HepG2 (cell line): ENCODE results near the gene UBR3. TPM values are rescaled to one million over a fixed set of nuclear protein-coding genes. Genes with fewer than 3 reads are reported as not detected.

Experiments used
- ATAC-seq: fragments of 200-7000 bp; cut with Tn5 transposase; 3 replicates; pipeline ENCODE4 v1.9.1; 2020; ENCODE audit warnings: mild to moderate bottlenecking, moderate library complexity
- BruUV-seq: library from RNA; stranded (reverse); fragments of 400-500 nt; replicated peaks from 2 replicates; lab custom pipeline; 2021; lab: Mats Ljungman, UMichigan
- CTCF ChIA-PET: fragments of 300-600 bp; formaldehyde crosslinking; extraction: SDS; loops from one replicate; lab custom pipeline; 2021; ENCODE audit warnings: low total read pairs, inconsistent platforms, low intra/inter-chr PET ratio; lab: Yijun Ruan, JAX
- POLR2A ChIA-PET: fragments of 350-600 bp; sonication (Branson Sonifier 250); formaldehyde crosslinking; loops from one replicate; lab custom pipeline; 2020; ENCODE audit warnings: antibody characterized with exemption, inconsistent platforms; lab: Yijun Ruan, JAX
- DNase-seq: peaks from one replicate; pipeline ENCODE4 v3.0.0-alpha.2; 2015; ENCODE audit warnings: low spot score
- FAIRE-seq: peaks from 3 replicates; lab custom pipeline; 2011; peaks lifted over from hg19 to GRCh38; lab: Jason Lieb, UNC
- H2AFZ ChIP-seq: one replicate; pipeline ENCODE4 v1.6.1; 2011; ENCODE audit warnings: low read length, inconsistent platforms
- H3K27ac ChIP-seq: fragments of 300-600 bp; 3 replicates; pipeline ENCODE4 v1.8.0; 2011; ENCODE audit warnings: mixed run types, mild to moderate bottlenecking, mixed read lengths, low read length, inconsistent platforms; ENCODE audit not compliant: insufficient read depth; ENCODE audit errors: extremely low read length
- H3K27me3 ChIP-seq, 2 experiments: fragments of 200-600 bp in 1 of 2; 2 replicates in 1 of 2; 3 replicates in 1 of 2; pipeline versions ENCODE4 v1.6.0 to v1.8.0; 2011; ENCODE audit warnings: low read length in 2 of 2, mild to moderate bottlenecking in 2 of 2, moderate library complexity in 2 of 2, inconsistent platforms in 1 of 2; ENCODE audit not compliant: insufficient read depth in 2 of 2, control insufficient read depth in 1 of 2
- H3K36me3 ChIP-seq, 2 experiments: fragments of 200-600 bp in 1 of 2; replicated peaks in 1 of 2; 2 replicates in 1 of 2; 3 replicates in 1 of 2; pipeline versions ENCODE4 v1.5.1 to v1.8.0; 2011; ENCODE audit warnings: low read length in 2 of 2, inconsistent platforms in 1 of 2; ENCODE audit not compliant: insufficient read depth in 2 of 2, control insufficient read depth in 1 of 2
- H3K4me1 ChIP-seq: 2 replicates; pipeline ENCODE4 v1.5.1; 2012; ENCODE audit warnings: low read length, inconsistent platforms; ENCODE audit not compliant: insufficient read depth
- H3K4me2 ChIP-seq: 2 replicates; pipeline ENCODE4 v1.6.0; 2011; ENCODE audit warnings: low read depth, low read length, inconsistent platforms
- H3K4me3 ChIP-seq, 3 experiments: fragments of 200-600 bp in 1 of 3; sonication (generic), shearing (Covaris generic) in 1 of 3; replicated peaks in 1 of 3; 2 replicates each; pipeline ENCODE4 v1.5.1; 2011 to 2016; ENCODE audit warnings: low read length in 3 of 3, inconsistent platforms in 2 of 3, low read depth in 2 of 3, mild to moderate bottlenecking in 2 of 3, control low read depth in 1 of 3, mixed read lengths in 1 of 3; ENCODE audit not compliant: insufficient read depth in 1 of 3
- H3K79me2 ChIP-seq: one replicate; pipeline ENCODE4 v1.6.1; 2011; ENCODE audit warnings: low read length, inconsistent platforms; ENCODE audit not compliant: insufficient read depth
- H3K9ac ChIP-seq: 2 replicates; pipeline ENCODE4 v1.6.0; 2011; ENCODE audit warnings: mild to moderate bottlenecking, low read depth, low read length, inconsistent platforms; ENCODE audit not compliant: insufficient read depth
- H3K9me3 ChIP-seq: 2 replicates; pipeline ENCODE4 v1.5.1; 2012; ENCODE audit warnings: mild to moderate bottlenecking, low read length
- H4K20me1 ChIP-seq: 2 replicates; pipeline ENCODE4 v1.6.0; 2011; ENCODE audit warnings: inconsistent platforms, mild to moderate bottlenecking, low read length, moderate library complexity; ENCODE audit not compliant: insufficient read depth
- CHD2 ChIP-seq: IDR thresholded peaks from 2 replicates; pipeline ENCODE4 v1.6.1; 2011; ENCODE audit warnings: low read depth, low read length, improper control_type of control experiment
- CSRNP1 ChIP-seq: sonication (generic); formaldehyde crosslinking; IDR thresholded peaks from 2 replicates; pipeline ENCODE4 v1.8.1; 2023; ENCODE audit warnings: mild to moderate bottlenecking, missing genetic modification reagents
- GZF1 ChIP-seq: sonication (generic); formaldehyde crosslinking; IDR thresholded peaks from 2 replicates; pipeline ENCODE4 v1.5.1; 2020; ENCODE audit warnings: mild to moderate bottlenecking, missing genetic modification reagents
- MAF1 ChIP-seq: sonication (generic); formaldehyde crosslinking; IDR thresholded peaks from 2 replicates; pipeline ENCODE4 v1.5.0; 2020; ENCODE audit warnings: missing genetic modification reagents, borderline replicate concordance
- MAFF ChIP-seq: IDR thresholded peaks from 2 replicates; pipeline ENCODE4 v1.6.1; 2011; ENCODE audit warnings: low read depth, low read length, improper control_type of control experiment
- NFKB2 ChIP-seq: sonication (generic); formaldehyde crosslinking; IDR thresholded peaks from 2 replicates; pipeline ENCODE4 v1.4.0; 2020; ENCODE audit warnings: missing genetic modification reagents, borderline replicate concordance
- PBX3 ChIP-seq: sonication (generic); formaldehyde crosslinking; IDR thresholded peaks from 2 replicates; pipeline ENCODE4 v1.8.1; 2023; ENCODE audit warnings: missing genetic modification reagents, inconsistent platforms, borderline replicate concordance
- PLSCR1 ChIP-seq: sonication (generic); formaldehyde crosslinking; IDR thresholded peaks from 2 replicates; pipeline ENCODE4 v1.5.0; 2020; ENCODE audit warnings: missing genetic modification reagents, mild to moderate bottlenecking, borderline replicate concordance
- SSRP1 ChIP-seq: IDR thresholded peaks from 2 replicates; pipeline ENCODE4 v1.6.1; 2016; ENCODE audit warnings: control low read depth
- ZNF12 ChIP-seq: sonication (generic); formaldehyde crosslinking; IDR thresholded peaks from 2 replicates; pipeline ENCODE4 v1.5.0; 2020; ENCODE audit warnings: missing genetic modification reagents
- ZNF136 ChIP-seq: sonication (generic); formaldehyde crosslinking; IDR thresholded peaks from 2 replicates; pipeline ENCODE4 v1.8.1; 2022; ENCODE audit warnings: low read depth, mild to moderate bottlenecking, moderate library complexity, missing genetic modification reagents
- ZNF510 ChIP-seq: sonication (generic); formaldehyde crosslinking; IDR thresholded peaks from 2 replicates; pipeline ENCODE4 v1.4.0; 2020; ENCODE audit warnings: low read depth, mild to moderate bottlenecking, missing genetic modification reagents
- ZNF572 ChIP-seq: sonication (generic); formaldehyde crosslinking; IDR thresholded peaks from 2 replicates; pipeline ENCODE4 v1.5.1; 2020; ENCODE audit warnings: mild to moderate bottlenecking, missing genetic modification reagents
- ZNF775 ChIP-seq: sonication (generic); formaldehyde crosslinking; IDR thresholded peaks from 2 replicates; pipeline ENCODE4 v1.4.0; 2020; ENCODE audit warnings: missing genetic modification reagents, mild to moderate bottlenecking, moderate library complexity, borderline replicate concordance
- WGBS: methylation state at CpG from one replicate; pipeline ENCODE4 v1.1.6; 2017; ENCODE audit warnings: low lambda C conversion rate; 5-methylcytosine and 5-hydroxymethylcytosine counted together
- in situ Hi-C: cut with HindIII; loops from 2 replicates; pipeline ENCODE4 v1.10.0; 2017; ENCODE audit warnings: low pct_unique_long_range_greater_than_20kb; ENCODE audit not compliant: extremely low pct_ligation_motif_present
- intact Hi-C: fragments of 100-400 bp; cut with micrococcal nuclease; formaldehyde crosslinking; loops from one replicate; pipeline ENCODE4 v1.10.0; 2022; ENCODE audit not compliant: unreplicated experiment
- polyA plus RNA-seq, 8 experiments: library from polyadenylated mRNA; depleted of rRNA in 3 of 8; stranded (reverse) in 7 of 8; unstranded in 1 of 8; fragments of >200 nt; fragmentation: Illumina TruSeq in 4 of 8; extraction: Trizol in 4 of 8; gene quantifications; 2 replicates each; pipeline versions ENCODE4 v1.2.1 to v1.2.3, GENCODE V29; 2011 to 2016; ENCODE audit warnings: low read depth in 4 of 8, missing spikeins in 1 of 8, mixed read lengths in 1 of 8; ENCODE audit not compliant: insufficient read depth in 1 of 8
- total RNA-seq, 5 experiments: library from RNA; depleted of rRNA; stranded (reverse); fragments of >200 nt; fragmentation: Illumina TruSeq; extraction: Trizol; gene quantifications; 2 replicates each; pipeline ENCODE4 v1.2.3, GENCODE V29; 2016; ENCODE audit warnings: low read depth in 1 of 5

UBR3 gene
- total and polyA plus RNA-seq, 2 of the 13 experiments (the other 11 are each of a cell fraction or from before 2014, with no cell fraction given) = 15.1 to 28.0 TPM

GRCh38 chr2:169983506-169983905 is 156.3 kb downstream of the UBR3 start:
- CTCF ChIA-PET = interaction anchor here (1.1 kb wide), 1 partner anchor 50 kb away, joined by 3 read pairs; no protein-coding TSS in a partner anchor
- H3K4me1 ChIP-seq = no peaks in the 10 kb centered on the region
- POLR2A ChIA-PET = no interaction called here
- H3K4me3 ChIP-seq = no peak overlapping the region
- H3K27me3 ChIP-seq = no peaks in the 10 kb centered on the region
- no peak overlapping the region for H3K9ac ChIP-seq
- DNase-seq (no peak), ATAC-seq (no peak), FAIRE-seq (no peak)
- in situ Hi-C loops = no loop called here
- no peaks in the 10 kb centered on the region for H3K79me2 ChIP-seq
- H3K4me2 ChIP-seq = no peak overlapping the region
- H4K20me1 ChIP-seq = no peaks in the 10 kb centered on the region; the same call in 1 of the 2 replicates
- H2AFZ ChIP-seq = no peak overlapping the region
- WGBS = 94% methylated on average over 3 of the region's 3 CpGs
- intact Hi-C loops = no loop called here
- TF ChIP-seq ZNF775 (CRISPR knock-in tag) = no peak
- no peak for TF ChIP-seq ZNF12
- TF ChIP-seq SSRP1 (CRISPR knock-in tag) = no peak
- no peak for TF ChIP-seq NFKB2 (CRISPR knock-in tag)
- BruUV-seq = no TSS peak
- H3K9me3 ChIP-seq = no peaks in the 10 kb centered on the region
- peaks cover 6 to 13% of the 10 kb centered on the region in 2 experiments for H3K36me3 ChIP-seq
- H3K27ac ChIP-seq = no peak overlapping the region

- H2AFZ ChIP-seq = no peak overlapping the region
- BruUV-seq = no TSS peak
- no peak overlapping the region for H3K4me2 ChIP-seq
- no peaks in the 10 kb centered on the region for H3K9me3 ChIP-seq
- DNase-seq = no peak
- H3K4me1 ChIP-seq = no peaks in the 10 kb centered on the region
- intact Hi-C loops (no loop called here), in situ Hi-C loops (no loop called here)
- no peak overlapping the region for H3K27ac ChIP-seq
- POLR2A ChIA-PET = no interaction called here
- no peaks in the 10 kb centered on the region; the same call in 1 of the 2 replicates for H4K20me1 ChIP-seq
- no peak for FAIRE-seq
- H3K36me3 ChIP-seq = peaks cover 4 to 14% of the 10 kb centered on the region in 2 experiments
- H3K79me2 ChIP-seq = no peaks in the 10 kb centered on the region
- no peak overlapping the region for H3K4me3 ChIP-seq
- CTCF ChIA-PET = interaction anchor here (1.1 kb wide), 1 partner anchor 51 kb away, joined by 3 read pairs; no protein-coding TSS in a partner anchor
- no peak for ATAC-seq
- H3K27me3 ChIP-seq = no peaks in the 10 kb centered on the region
- H3K9ac ChIP-seq = no peak overlapping the region
- TF ChIP-seq PLSCR1 (CRISPR knock-in tag) (no peak), MAF1 (CRISPR knock-in tag) (no peak), SSRP1 (CRISPR knock-in tag) (no peak), CSRNP1 (CRISPR knock-in tag) (no peak), GZF1 (CRISPR knock-in tag) (no peak), PBX3 (no peak), ZNF510 (CRISPR knock-in tag) (no peak), MAFF (no peak), ZNF136 (no peak), ZNF572 (no peak), CHD2 (no peak)
These were observed 156.9 kb downstream of the UBR3 start for GRCh38 chr2:169984145-169984544.
